HG02759 (cell line): ENCODE data around the gene FLNC.

Experiments
- ATAC-seq: cut with Tn5 transposase; IDR thresholded peaks from one replicate; pipeline ENCODE4 v1.9.1; 2021; ENCODE audit warnings: mild to moderate bottlenecking, moderate library complexity; ENCODE audit not compliant: unreplicated experiment

Gene FLNC, protein sequence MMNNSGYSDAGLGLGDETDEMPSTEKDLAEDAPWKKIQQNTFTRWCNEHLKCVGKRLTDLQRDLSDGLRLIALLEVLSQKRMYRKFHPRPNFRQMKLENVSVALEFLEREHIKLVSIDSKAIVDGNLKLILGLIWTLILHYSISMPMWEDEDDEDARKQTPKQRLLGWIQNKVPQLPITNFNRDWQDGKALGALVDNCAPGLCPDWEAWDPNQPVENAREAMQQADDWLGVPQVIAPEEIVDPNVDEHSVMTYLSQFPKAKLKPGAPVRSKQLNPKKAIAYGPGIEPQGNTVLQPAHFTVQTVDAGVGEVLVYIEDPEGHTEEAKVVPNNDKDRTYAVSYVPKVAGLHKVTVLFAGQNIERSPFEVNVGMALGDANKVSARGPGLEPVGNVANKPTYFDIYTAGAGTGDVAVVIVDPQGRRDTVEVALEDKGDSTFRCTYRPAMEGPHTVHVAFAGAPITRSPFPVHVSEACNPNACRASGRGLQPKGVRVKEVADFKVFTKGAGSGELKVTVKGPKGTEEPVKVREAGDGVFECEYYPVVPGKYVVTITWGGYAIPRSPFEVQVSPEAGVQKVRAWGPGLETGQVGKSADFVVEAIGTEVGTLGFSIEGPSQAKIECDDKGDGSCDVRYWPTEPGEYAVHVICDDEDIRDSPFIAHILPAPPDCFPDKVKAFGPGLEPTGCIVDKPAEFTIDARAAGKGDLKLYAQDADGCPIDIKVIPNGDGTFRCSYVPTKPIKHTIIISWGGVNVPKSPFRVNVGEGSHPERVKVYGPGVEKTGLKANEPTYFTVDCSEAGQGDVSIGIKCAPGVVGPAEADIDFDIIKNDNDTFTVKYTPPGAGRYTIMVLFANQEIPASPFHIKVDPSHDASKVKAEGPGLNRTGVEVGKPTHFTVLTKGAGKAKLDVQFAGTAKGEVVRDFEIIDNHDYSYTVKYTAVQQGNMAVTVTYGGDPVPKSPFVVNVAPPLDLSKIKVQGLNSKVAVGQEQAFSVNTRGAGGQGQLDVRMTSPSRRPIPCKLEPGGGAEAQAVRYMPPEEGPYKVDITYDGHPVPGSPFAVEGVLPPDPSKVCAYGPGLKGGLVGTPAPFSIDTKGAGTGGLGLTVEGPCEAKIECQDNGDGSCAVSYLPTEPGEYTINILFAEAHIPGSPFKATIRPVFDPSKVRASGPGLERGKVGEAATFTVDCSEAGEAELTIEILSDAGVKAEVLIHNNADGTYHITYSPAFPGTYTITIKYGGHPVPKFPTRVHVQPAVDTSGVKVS (N-terminal part only)

DNA sequence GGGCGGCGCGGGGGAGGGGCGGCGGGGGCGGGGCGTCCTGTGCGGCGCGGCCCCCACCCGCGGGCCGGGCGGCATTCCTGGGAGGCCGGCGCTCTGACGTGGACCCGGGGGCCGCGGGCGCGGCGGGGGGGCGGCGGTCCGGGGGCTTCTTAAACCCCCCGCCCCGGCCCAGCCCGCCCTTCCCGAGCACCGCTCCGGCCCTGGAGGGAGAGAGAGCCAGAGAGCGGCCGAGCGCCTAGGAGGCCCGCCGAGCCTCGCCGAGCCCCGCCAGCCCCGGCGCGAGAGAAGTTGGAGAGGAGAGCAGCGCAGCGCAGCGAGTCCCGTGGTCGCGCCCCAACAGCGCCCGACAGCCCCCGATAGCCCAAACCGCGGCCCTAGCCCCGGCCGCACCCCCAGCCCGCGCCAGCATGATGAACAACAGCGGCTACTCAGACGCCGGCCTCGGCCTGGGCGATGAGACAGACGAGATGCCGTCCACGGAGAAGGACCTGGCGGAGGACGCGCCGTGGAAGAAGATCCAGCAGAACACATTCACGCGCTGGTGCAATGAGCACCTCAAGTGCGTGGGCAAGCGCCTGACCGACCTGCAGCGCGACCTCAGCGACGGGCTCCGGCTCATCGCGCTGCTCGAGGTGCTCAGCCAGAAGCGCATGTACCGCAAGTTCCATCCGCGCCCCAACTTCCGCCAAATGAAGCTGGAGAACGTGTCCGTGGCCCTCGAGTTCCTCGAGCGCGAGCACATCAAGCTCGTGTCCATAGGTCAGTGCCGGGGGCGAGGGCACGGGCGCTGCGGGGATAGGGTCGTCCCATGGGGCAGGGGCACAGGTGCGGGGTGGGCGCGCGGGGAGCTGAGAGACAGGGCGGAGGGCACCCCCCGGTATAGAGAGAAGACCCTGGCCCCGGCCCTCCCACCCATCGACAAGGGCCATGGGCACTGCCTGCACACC lies at the start of gene FLNC:
Gene FLNC, plus strand, starts transcription at position 176 of the 947 bp plus-strand sequence. Its CDS starts 232 bp downstream, at position 408.
- no peak for ATAC-seq

GRCh38 chr7:128781126-128781525 lies 49.1 kb upstream of the FLNC start:
- no peak for ATAC-seq

GRCh38 chr7:128781851-128782250 lies 48.4 kb upstream of the FLNC start:
- ATAC-seq, result no peak

- no peak for ATAC-seq
Observed at GRCh38 chr7:128783143-128783861, 46.9 kb upstream of the FLNC start.

- ATAC-seq, result no peak
Observed at GRCh38 chr7:128785738-128786137, 44.5 kb upstream of the FLNC start.

- ATAC-seq, result no peak
Observed at GRCh38 chr7:128788446-128789412, 41.5 kb upstream of the FLNC start.

GRCh38 chr7:128790315-128791041 lies 39.7 kb upstream of the FLNC start:
- ATAC-seq, result peak; percentile 13

GRCh38 chr7:128791121-128791971 lies 38.9 kb upstream of the FLNC start, which contains the start of gene CCDC136:
CCDC136 (plus strand) TSS chr7:128791968; CDS start chr7:128792412, 444 bp downstream.
- ATAC-seq, result peak; percentile 88

DNA sequence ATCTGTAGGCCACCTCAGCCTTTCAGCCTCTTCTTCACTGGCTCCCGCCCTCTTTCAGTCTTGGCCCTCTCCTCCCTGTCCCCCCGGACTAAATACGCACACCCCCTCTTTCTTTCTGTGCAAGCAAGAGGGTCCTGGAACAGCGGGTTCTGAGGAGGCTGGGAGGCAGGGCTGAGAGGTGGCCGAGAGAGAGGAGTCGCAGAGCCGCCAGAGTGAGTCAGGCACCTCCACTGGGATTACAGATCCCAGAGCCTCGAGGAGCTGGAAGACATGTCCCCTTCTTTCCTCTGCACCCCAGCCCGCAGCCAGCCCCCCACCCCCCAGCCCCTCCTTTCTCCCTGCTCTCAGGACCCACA lies 38.3 kb upstream of the FLNC start:
- no peak for ATAC-seq

GRCh38 chr7:128792471-128793180 lies 37.6 kb upstream of the FLNC start:
- no peak for ATAC-seq

DNA sequence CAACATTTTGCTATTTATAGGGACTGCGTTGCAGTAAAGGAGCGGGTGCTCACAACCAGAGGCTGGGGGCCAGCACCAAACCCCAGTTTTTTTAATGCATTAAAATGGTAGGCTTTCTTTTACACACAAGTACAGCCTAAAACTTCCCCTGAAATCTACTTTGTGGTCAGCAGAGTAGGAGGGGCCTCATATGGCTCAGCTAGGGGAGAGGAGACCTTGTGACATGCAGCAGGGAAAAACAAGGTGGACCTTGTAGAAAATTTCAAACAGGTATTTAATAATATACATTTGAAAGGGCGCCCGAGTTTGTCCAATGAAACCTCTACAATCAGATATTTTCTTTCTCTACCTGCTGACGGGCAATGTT lies 37.0 kb upstream of the FLNC start:
- ATAC-seq, result no peak

GRCh38 chr7:128794020-128794419 lies 36.2 kb upstream of the FLNC start:
- no peak for ATAC-seq

- ATAC-seq, result no peak
Observed at GRCh38 chr7:128794436-128794835, 35.8 kb upstream of the FLNC start.

DNA sequence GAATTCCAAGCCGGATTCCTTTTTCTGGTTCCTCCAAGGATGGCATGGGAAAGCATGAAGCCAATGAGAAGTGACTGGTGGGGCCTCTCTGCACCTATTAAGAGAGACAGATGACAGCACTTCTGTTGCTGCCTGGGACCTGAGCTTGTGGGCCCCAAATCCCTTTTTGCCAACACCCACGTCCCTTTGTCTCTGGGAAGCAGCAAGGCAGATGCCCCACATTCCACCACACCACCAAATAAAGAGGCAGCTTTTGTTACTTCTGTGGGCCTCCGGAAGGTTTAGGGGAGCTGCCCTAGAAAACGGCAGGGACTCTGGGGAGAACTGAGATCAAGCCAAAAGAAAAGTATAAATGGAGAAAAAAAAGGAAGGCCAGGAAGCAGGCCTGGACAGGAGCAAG lies 35.1 kb upstream of the FLNC start:
- ATAC-seq, result no peak

- ATAC-seq, result no peak
Observed at GRCh38 chr7:128796327-128796726, 33.9 kb upstream of the FLNC start.

- no peak for ATAC-seq
Observed at GRCh38 chr7:128799451-128799850, 30.8 kb upstream of the FLNC start.
